Lung (tissue), 12 donors: ENCODE measurements around the gene EYS. TPM values are rescaled to one million over a fixed set of nuclear protein-coding genes. Genes with fewer than 3 reads are reported as not detected.
"Not testable (repeated sequence)": the region's sequence is repeated elsewhere in the genome, so short reads cannot be mapped to it uniquely, and the experiment has no call there.

Experiments
- ATAC-seq: fragments of 200-7000 bp; cut with Tn5 transposase; one replicate; pipeline ENCODE4 v1.9.1; 2020; ENCODE audit warnings: moderate number of reproducible peaks; ENCODE audit not compliant: insufficient read depth, low FRiP score
- DNase-seq, 3 donors: peaks; one replicate each; pipeline ENCODE4 v3.0.0-alpha.2; 2013 to 2017
- H3K27ac ChIP-seq, 2 donors: one replicate each; pipeline ENCODE4 v1.5.1; 2013; ENCODE audit warnings: mild to moderate bottlenecking in 2 of 2, moderate library complexity in 2 of 2, control low read depth in 1 of 2, inconsistent platforms in 1 of 2, low read depth in 1 of 2, low read length in 1 of 2
- H3K27me3 ChIP-seq, 3 donors: one replicate each; pipeline ENCODE4 v1.5.1; 2013; ENCODE audit warnings: low read length in 2 of 3; ENCODE audit not compliant: control insufficient read depth in 3 of 3, insufficient read depth in 3 of 3
- H3K36me3 ChIP-seq, 4 donors: one replicate each; pipeline ENCODE4 v1.5.1; 2013; ENCODE audit warnings: low read length in 4 of 4, mild to moderate bottlenecking in 1 of 4, moderate library complexity in 1 of 4; ENCODE audit not compliant: control insufficient read depth in 4 of 4, insufficient read depth in 4 of 4
- H3K4me1 ChIP-seq, 5 donors: one replicate each; pipeline ENCODE4 v1.5.1; 2013; ENCODE audit warnings: low read length in 5 of 5, mild to moderate bottlenecking in 2 of 5, moderate library complexity in 1 of 5; ENCODE audit not compliant: control insufficient read depth in 5 of 5, insufficient read depth in 5 of 5
- H3K4me3 ChIP-seq: one replicate; pipeline ENCODE4 v1.5.1; 2013; ENCODE audit warnings: mild to moderate bottlenecking, control low read depth, moderate library complexity
- H3K9ac ChIP-seq, 2 donors: one replicate each; pipeline ENCODE4 v1.5.1; 2013; ENCODE audit warnings: low read length in 2 of 2, control low read depth in 1 of 2; ENCODE audit not compliant: insufficient read depth in 1 of 2
- H3K9me3 ChIP-seq, 4 donors: one replicate each; pipeline ENCODE4 v1.5.1; 2013; ENCODE audit warnings: low read length in 3 of 4, mild to moderate bottlenecking in 1 of 4, moderate library complexity in 1 of 4; ENCODE audit not compliant: control insufficient read depth in 4 of 4, insufficient read depth in 3 of 4
- CTCF ChIP-seq: IDR thresholded peaks from 2 replicates; pipeline ENCODE4 v1.5.1; 2012; ENCODE audit warnings: mild to moderate bottlenecking; ENCODE audit errors: control extremely low read depth, extremely low read depth
- WGBS, 2 donors: extraction: QIAGEN DNeasy Blood & Tissue Kit; methylation state at CpG; one replicate each; pipeline ENCODE4 v1.1.7; 2013; 5-methylcytosine and 5-hydroxymethylcytosine counted together
- polyA plus RNA-seq, 2 donors: library from polyadenylated mRNA; stranded (reverse); fragments of 200-250 nt; gene quantifications; one replicate each; pipeline ENCODE4 v1.2.1, GENCODE V29; 2013
- total RNA-seq, 2 donors: library from RNA; depleted of rRNA in 1 of 2; stranded (reverse); fragments of >200 nt in 1 of 2; gene quantifications; one replicate each; pipeline ENCODE4 v1.2.1, GENCODE V29; 2014 to 2021
- donor health status: control.
- donor health status: control.
- donor health status: Bipolar disorder and iron deficiency.
- donor health status: healthy.
- donor health status: DM: yes; HTN: yes; CAD: no.

The EYS gene
- total and polyA plus RNA-seq, 4 donors: 0.06 to 0.34 (median 0.12) TPM

DNA sequence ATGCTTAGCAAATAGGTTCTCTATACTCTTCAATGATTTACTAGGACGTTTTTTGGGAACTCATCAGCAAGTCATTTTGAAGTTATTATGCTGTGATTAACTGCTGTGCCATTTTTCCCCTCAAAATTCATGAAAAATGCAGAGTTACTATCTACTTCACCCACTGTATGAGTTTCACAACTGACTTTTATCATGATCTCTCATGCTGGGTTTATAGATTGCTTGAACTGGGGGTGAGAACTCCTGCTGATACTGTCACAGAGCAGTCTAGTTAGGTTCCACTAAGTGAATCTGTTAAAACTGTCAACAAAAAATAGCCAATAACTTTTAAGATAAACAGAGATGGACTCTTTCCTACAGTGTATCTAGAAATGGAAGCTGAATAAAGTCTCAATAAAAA is 136.7 kb downstream of the EYS start:
- Histone ChIP-seq H3K9me3 (no peaks in the 10 kb centered on the region), H3K9ac (no peak overlapping the region), H3K27me3 (no peaks in the 10 kb centered on the region), H3K36me3 (no peaks in the 10 kb centered on the region), H3K4me3 (no peak overlapping the region), H3K27ac (no peak overlapping the region), H3K4me1 (no peaks in the 10 kb centered on the region)
- no peak for TF ChIP-seq CTCF
- ATAC-seq (no peak), DNase-seq (no peak)
- WGBS, 2 donors: 37 to 67% methylated on average over 1 of the region's 1 CpG

DNA sequence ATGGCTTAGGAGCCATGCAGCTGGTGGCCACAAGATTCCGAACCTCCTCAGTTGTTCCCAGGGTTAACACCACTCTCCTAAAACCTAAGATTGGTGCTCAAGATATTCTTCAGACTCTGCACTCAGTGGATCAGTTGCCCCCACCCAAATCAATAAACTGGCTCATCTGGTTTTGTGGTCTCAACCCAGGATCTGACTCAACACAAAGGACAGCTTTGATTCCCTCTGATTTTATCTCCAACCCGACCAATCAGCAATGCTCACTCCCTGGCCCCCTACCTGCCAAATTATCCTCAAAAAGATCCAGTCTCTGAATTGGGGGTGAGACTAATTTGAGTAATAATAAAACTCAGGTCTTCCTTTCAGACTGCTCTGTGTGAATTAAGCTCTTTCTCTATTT is 137.5 kb downstream of the EYS start:
- 79 to 90% methylated on average over 2 of the region's 2 CpGs for WGBS, 2 donors
- H3K4me3 ChIP-seq: no peak overlapping the region
- DNase-seq (no peak), ATAC-seq (no peak)
- TF ChIP-seq CTCF: no peak
- H3K4me1 ChIP-seq: no peaks in the 10 kb centered on the region
- no peak overlapping the region for H3K27ac ChIP-seq
- no peaks in the 10 kb centered on the region for H3K36me3 ChIP-seq
- H3K9me3 ChIP-seq: no peaks in the 10 kb centered on the region
- H3K9ac ChIP-seq: no peak overlapping the region
- H3K27me3 ChIP-seq: no peaks in the 10 kb centered on the region

- H3K27ac ChIP-seq, DNase-seq, H3K4me1 ChIP-seq, H3K9ac ChIP-seq, H3K36me3 ChIP-seq, H3K4me3 ChIP-seq, H3K27me3 ChIP-seq, ATAC-seq, H3K9me3 ChIP-seq: not testable (repeated sequence)
- 81 to 84% methylated on average over 7 of the region's 7 CpGs for WGBS, 2 donors
These were observed 138.0 kb downstream of the EYS start for GRCh38 chr6:65569056-65569455.

- TF ChIP-seq CTCF: no peak
- H3K9me3 ChIP-seq: no peaks in the 10 kb centered on the region
- H3K4me3 ChIP-seq: no peak overlapping the region
- no peak for ATAC-seq
- no peak overlapping the region for H3K9ac ChIP-seq
- WGBS, 2 donors: 53 to 80% methylated on average over 3 of the region's 3 CpGs
- H3K36me3 ChIP-seq: no peaks in the 10 kb centered on the region
- H3K27ac ChIP-seq: no peak overlapping the region
- no peaks in the 10 kb centered on the region for H3K4me1 ChIP-seq
- no peak for DNase-seq
- no peaks in the 10 kb centered on the region for H3K27me3 ChIP-seq
These were observed 140.9 kb downstream of the EYS start for GRCh38 chr6:65566117-65566516.
